ENCODE data around the gene TMSB4X. TPM values are rescaled to one million over a fixed set of nuclear protein-coding genes. Genes with fewer than 3 reads are reported as not detected.
A peak's percentile ranks its signal among the peaks of the same experiment; 100 is the strongest.

TMSB4X gene
- total and polyA plus RNA-seq, 8 donors, result 1,734 to 14,609 (median 4,336) TPM

- Histone ChIP-seq H3K36me3 (no peaks in the 10 kb centered on the region), H3K27me3 (no peaks in the 10 kb centered on the region), H3K9me3 (no peaks in the 10 kb centered on the region), H3K4me3 (no peak overlapping the region), H3K4me1 (peaks cover 0 to 50% (median 28%) of the 10 kb centered on the region in 4 donors), H3K27ac (peak overlapping the region in 4 of 5 donors; percentile 37 to 79 (median 77))
- 42 to 54% (median 50%) methylated on average over 8 of the region's 8 CpGs for WGBS, 5 donors
- intact Hi-C loops (cut with DNase I; ENCODE audit: low total_unique reads), result no loop called here
- TF ChIP-seq POLR2A (IDR thresholded peaks at IDR 0.05) (no peak), EP300 (IDR thresholded peaks at IDR 0.05) (no peak), POLR2AphosphoS5 (IDR thresholded peaks at IDR 0.05) (no peak)
- TF ChIP-seq, protein P1, sequence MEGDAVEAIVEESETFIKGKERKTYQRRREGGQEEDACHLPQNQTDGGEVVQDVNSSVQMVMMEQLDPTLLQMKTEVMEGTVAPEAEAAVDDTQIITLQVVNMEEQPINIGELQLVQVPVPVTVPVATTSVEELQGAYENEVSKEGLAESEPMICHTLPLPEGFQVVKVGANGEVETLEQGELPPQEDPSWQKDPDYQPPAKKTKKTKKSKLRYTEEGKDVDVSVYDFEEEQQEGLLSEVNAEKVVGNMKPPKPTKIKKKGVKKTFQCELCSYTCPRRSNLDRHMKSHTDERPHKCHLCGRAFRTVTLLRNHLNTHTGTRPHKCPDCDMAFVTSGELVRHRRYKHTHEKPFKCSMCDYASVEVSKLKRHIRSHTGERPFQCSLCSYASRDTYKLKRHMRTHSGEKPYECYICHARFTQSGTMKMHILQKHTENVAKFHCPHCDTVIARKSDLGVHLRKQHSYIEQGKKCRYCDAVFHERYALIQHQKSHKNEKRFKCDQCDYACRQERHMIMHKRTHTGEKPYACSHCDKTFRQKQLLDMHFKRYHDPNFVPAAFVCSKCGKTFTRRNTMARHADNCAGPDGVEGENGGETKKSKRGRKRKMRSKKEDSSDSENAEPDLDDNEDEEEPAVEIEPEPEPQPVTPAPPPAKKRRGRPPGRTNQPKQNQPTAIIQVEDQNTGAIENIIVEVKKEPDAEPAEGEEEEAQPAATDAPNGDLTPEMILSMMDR (IDR thresholded peaks at IDR 0.05), result no peak
- no peak for DNase-seq
Measured at GRCh38 chrX:13000301-13000811, 25.4 kb downstream of the TMSB4X start.

GRCh38 chrX:13001097-13001496 is 26.2 kb downstream of the TMSB4X start:
- intact Hi-C loops (cut with DNase I; ENCODE audit: low total_unique reads), result no loop called here
- Histone ChIP-seq H3K36me3 (no peaks in the 10 kb centered on the region), H3K9me3 (no peaks in the 10 kb centered on the region), H3K4me3 (no peak overlapping the region), H3K27me3 (no peaks in the 10 kb centered on the region), H3K4me1 (peaks cover 0 to 53% (median 30%) of the 10 kb centered on the region in 4 donors), H3K27ac (peak overlapping the region in 3 of 5 donors; percentile 77 to 79 (median 77))
- DNase-seq, result no peak
- 91 to 97% (median 94%) methylated on average over 5 of the region's 5 CpGs for WGBS, 5 donors
- no peak for TF ChIP-seq POLR2AphosphoS5 (IDR thresholded peaks at IDR 0.05)
- TF ChIP-seq EP300 (IDR thresholded peaks at IDR 0.05), result no peak
- TF ChIP-seq, protein P1 (IDR thresholded peaks at IDR 0.05), result no peak
- TF ChIP-seq POLR2A (IDR thresholded peaks at IDR 0.05), result no peak

GRCh38 chrX:13001961-13002671 is 27.2 kb downstream of the TMSB4X start:
- Histone ChIP-seq H3K27ac (peak overlapping the region in 3 of 5 donors; percentile 17 to 79 (median 77)), H3K9me3 (no peaks in the 10 kb centered on the region)
- intact Hi-C loops (cut with DNase I; ENCODE audit: low total_unique reads), result no loop called here

DNA sequence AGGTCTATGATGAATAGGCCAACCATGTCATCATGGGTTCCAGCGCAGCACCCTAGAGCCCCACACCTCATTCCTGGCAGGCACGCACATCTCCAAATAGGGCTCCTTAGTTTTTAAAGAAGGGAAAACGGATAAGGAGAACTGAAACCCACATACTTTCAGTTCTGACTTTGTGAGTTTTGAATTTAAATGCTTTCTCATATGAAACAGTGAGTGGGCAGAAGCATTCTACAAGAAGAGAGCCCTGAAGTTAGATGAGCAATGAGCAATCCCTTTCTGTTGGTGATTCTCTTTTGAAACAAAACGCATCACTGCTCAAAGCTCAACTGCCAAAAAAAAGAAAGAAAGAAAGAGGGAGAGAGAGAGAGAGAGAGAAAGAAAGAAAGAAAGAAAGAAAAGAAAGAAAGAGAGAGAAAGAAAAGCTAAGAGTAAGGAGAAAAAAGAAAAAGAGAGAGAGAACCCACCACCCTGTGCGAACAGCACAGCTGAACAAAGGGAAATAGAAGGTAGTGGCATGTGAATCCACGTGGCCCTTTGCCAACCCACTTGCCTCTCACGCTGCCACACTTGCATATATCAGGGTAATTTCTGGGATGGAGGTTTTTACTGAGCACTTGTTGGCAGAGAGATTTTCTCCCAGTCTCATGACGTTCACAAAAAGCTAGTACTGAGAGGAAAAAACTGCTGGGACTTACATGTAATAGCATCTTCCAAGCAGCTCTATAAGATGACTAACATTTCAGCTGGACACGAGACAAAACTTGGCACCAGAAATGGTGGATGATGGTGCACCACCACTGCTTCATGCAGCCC is 31.0 kb downstream of the TMSB4X start:
- Histone ChIP-seq H3K9me3 (no peaks in the 10 kb centered on the region), H3K4me1 (peaks cover 0 to 59% (median 30%) of the 10 kb centered on the region in 4 donors), H3K4me3 (no peak overlapping the region), H3K27me3 (no peaks in the 10 kb centered on the region), H3K27ac (peak overlapping the region in 3 of 5 donors; percentile 5 to 56 (median 55)), H3K36me3 (no peaks in the 10 kb centered on the region)
- DNase-seq, result peak in 1 of 2 donors; percentile 54
- TF ChIP-seq, protein P1 (IDR thresholded peaks at IDR 0.05), result no peak
- TF ChIP-seq POLR2A (IDR thresholded peaks at IDR 0.05) (no peak), POLR2AphosphoS5 (IDR thresholded peaks at IDR 0.05) (no peak), EP300 (IDR thresholded peaks at IDR 0.05) (no peak)
- 31 to 54% (median 36%) methylated on average over 8 to 9 of the region's 9 CpGs for WGBS, 5 donors
- intact Hi-C loops (cut with DNase I; ENCODE audit: low total_unique reads), result no loop called here

More at GRCh38 chrX:13001961-13002671, 27.2 kb downstream of the TMSB4X start:
- Histone ChIP-seq H3K27me3 (no peaks in the 10 kb centered on the region), H3K4me3 (no peak overlapping the region), H3K36me3 (no peaks in the 10 kb centered on the region), H3K4me1 (peaks cover 0 to 61% (median 36%) of the 10 kb centered on the region in 4 donors)
- WGBS, 5 donors, result 49 to 69% (median 54%) methylated on average over 4 of the region's 4 CpGs
- no peak for DNase-seq
- TF ChIP-seq, protein P1 (IDR thresholded peaks at IDR 0.05), result peak in 1 of 7 experiments; percentile 5
- TF ChIP-seq EP300 (IDR thresholded peaks at IDR 0.05), result no peak

All from stomach (tissue), 9 donors.